Stimulated activated naive CD8-positive, alpha-beta T cell treated with anti-CD3 and anti-CD28 coated beads, Interleukin-15, Interleukin-2, amounts not matched to agents 100 U/mL and 50 U/mL, for 24 hours (primary cell): Measurements from ENCODE around the gene C1orf50.
"Not testable (repeated sequence)": the region's sequence is repeated elsewhere in the genome, so short reads cannot be mapped to it uniquely, and the experiment has no call there.

Source experiments
- ATAC-seq: fragments of 150-1000 bp; cut with Tn5 transposase; one replicate; pipeline ENCODE4 v1.10.0; 2021
- DNase-seq: peaks from one replicate; pipeline ENCODE4 v3.0.0; 2021

C1orf50 gene

GRCh38 chr1:42801832-42802473, 34.9 kb downstream of the C1orf50 start:
- no peak for ATAC-seq
- no peak for DNase-seq

GRCh38 chr1:42806171-42806570, 39.1 kb downstream of the C1orf50 start:
- no peak for ATAC-seq
- no peak for DNase-seq

GRCh38 chr1:42806593-42806992, 39.5 kb downstream of the C1orf50 start:
- DNase-seq (no peak), ATAC-seq (no peak)

- no peak for ATAC-seq
- DNase-seq = no peak
Measured at GRCh38 chr1:42807056-42807668, 40.1 kb downstream of the C1orf50 start.

- not testable (repeated sequence) for DNase-seq, ATAC-seq
Measured at GRCh38 chr1:42814815-42815214, 47.8 kb downstream of the C1orf50 start.

GRCh38 chr1:42815941-42816584, 49.0 kb downstream of the C1orf50 start:
- peak; percentile 17 for DNase-seq
- no peak for ATAC-seq

- peak; percentile 98 for DNase-seq
- peak; percentile 93 for ATAC-seq
Measured at GRCh38 chr1:42816585-42817439, 49.8 kb downstream of the C1orf50 start, which contains the start of the genes ERMAP and SVBP. TSS of gene ERMAP (plus strand) at chr1:42817122. CDS start at chr1:42830449, 13,327 bp downstream. TSS of gene SVBP (minus strand) at chr1:42817397. CDS start at chr1:42816544, 853 bp downstream.

GRCh38 chr1:42817440-42817767, 50.4 kb downstream of the C1orf50 start:
- DNase-seq (no peak), ATAC-seq (no peak)

- ATAC-seq (no peak), DNase-seq (no peak)
Measured at GRCh38 chr1:42817976-42818375, 50.9 kb downstream of the C1orf50 start.

- ATAC-seq = no peak
Measured at GRCh38 chr1:42820813-42821212, 53.8 kb downstream of the C1orf50 start.

GRCh38 chr1:42821690-42822089, 54.6 kb downstream of the C1orf50 start:
- no peak for DNase-seq
- ATAC-seq = no peak

More at GRCh38 chr1:42820813-42821212, 53.8 kb downstream of the C1orf50 start:
- DNase-seq = no peak

- ATAC-seq (no peak), DNase-seq (no peak)
Measured at GRCh38 chr1:42822800-42823392, 55.8 kb downstream of the C1orf50 start.

- ATAC-seq (no peak), DNase-seq (no peak)
Measured at GRCh38 chr1:42824481-42825035, 57.5 kb downstream of the C1orf50 start.

- no peak for DNase-seq
- no peak for ATAC-seq
Measured at GRCh38 chr1:42825036-42825851, 58.2 kb downstream of the C1orf50 start.
